Neural progenitor cell (in vitro differentiated cells): Measurements from ENCODE around the gene INS.

Experiments used
- EZH2 ChIP-seq: fragments of 200-600 bp; sonication (generic); IDR thresholded peaks from 2 replicates; pipeline ENCODE4 v1.6.1; 2017; ENCODE audit warnings: antibody characterized with exemption, mild to moderate bottlenecking, moderate library complexity
- TF ChIP-seq, protein P1 (sequence below): fragments of 200-600 bp; sonication (generic); IDR thresholded peaks from 2 replicates; pipeline ENCODE4 v1.5.1; 2017; ENCODE audit warnings: antibody characterized with exemption, mild to moderate bottlenecking

DNA sequence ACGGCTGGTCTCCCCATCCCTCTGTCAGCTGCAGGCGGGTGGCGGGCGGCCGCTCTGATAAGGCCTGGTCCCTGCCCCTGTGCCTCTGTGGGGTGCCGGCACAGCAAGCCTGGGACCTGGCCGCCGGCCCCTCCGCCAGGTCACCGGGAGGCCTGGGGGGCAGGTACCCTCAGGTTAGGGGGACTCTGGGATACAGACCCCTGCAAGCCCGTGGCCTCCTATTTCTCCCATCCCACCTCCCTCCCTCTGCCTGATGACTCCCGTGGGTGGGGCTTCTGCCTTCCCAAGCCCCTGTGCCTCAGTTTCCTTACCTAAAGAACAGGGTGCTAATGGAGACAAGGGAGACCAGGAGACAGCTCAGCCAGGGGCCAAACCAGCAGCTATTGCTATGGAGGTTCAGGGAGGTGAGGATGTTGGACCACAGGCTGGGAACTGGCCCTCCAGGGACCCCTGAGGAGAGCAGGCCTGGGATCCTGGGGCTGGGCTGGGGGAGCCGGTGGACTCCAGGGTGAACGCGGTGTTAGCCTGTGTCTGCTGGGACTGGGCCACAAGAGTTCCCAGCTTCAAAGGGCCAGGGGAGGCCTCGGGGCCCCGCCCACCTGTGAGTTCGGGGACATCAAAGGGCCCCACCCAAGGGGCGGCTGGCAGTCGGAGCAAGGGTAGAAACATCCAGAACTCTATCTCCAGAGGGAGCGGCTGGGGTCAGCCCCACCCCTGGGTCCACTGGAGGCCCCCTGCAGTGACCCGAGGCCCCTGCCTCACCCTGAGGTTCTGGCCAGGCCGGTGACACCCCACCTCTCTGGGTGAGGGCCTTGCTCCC, 42.6 kb upstream of the INS start:
- TF ChIP-seq, protein P1, sequence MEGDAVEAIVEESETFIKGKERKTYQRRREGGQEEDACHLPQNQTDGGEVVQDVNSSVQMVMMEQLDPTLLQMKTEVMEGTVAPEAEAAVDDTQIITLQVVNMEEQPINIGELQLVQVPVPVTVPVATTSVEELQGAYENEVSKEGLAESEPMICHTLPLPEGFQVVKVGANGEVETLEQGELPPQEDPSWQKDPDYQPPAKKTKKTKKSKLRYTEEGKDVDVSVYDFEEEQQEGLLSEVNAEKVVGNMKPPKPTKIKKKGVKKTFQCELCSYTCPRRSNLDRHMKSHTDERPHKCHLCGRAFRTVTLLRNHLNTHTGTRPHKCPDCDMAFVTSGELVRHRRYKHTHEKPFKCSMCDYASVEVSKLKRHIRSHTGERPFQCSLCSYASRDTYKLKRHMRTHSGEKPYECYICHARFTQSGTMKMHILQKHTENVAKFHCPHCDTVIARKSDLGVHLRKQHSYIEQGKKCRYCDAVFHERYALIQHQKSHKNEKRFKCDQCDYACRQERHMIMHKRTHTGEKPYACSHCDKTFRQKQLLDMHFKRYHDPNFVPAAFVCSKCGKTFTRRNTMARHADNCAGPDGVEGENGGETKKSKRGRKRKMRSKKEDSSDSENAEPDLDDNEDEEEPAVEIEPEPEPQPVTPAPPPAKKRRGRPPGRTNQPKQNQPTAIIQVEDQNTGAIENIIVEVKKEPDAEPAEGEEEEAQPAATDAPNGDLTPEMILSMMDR = no peak
- TF ChIP-seq EZH2 = no peak
